HepG2 (cell line): ENCODE measurements around the gene HCRT. TPM values are rescaled to one million over a fixed set of nuclear protein-coding genes. Genes with fewer than 3 reads are reported as not detected.

ENCODE experiments used
- ATF7-NPFF ChIP-seq: sonication (generic); formaldehyde crosslinking; IDR thresholded peaks from 2 replicates; pipeline ENCODE4 v1.8.1; 2023; ENCODE audit warnings: mild to moderate bottlenecking, low read depth, missing genetic modification reagents, moderate library complexity
- CEBPB ChIP-seq: IDR thresholded peaks from 2 replicates; pipeline ENCODE4 v1.6.1; 2011; ENCODE audit warnings: low read depth, low read length, improper control_type of control experiment, borderline replicate concordance
- FOXK2 ChIP-seq: fragments of 450-650 bp; IDR thresholded peaks from 2 replicates; pipeline ENCODE4 v1.6.1; 2016
- GTF3A ChIP-seq: sonication (generic); formaldehyde crosslinking; conservative IDR thresholded peaks from 2 replicates; pipeline ENCODE4 v1.4.0; 2020; ENCODE audit warnings: mild to moderate bottlenecking, missing genetic modification reagents
- HDAC2 ChIP-seq: sonication (generic); formaldehyde crosslinking; IDR thresholded peaks from 2 replicates; pipeline ENCODE4 v1.4.0; 2020; ENCODE audit warnings: missing genetic modification reagents
- HHEX ChIP-seq: IDR thresholded peaks from 2 replicates; pipeline ENCODE4 v1.6.1; 2016; ENCODE audit warnings: control low read depth
- IKZF1 ChIP-seq: fragments of 450-650 bp; IDR thresholded peaks from 2 replicates; pipeline ENCODE4 v1.7.1; 2016
- MYC ChIP-seq: sonication (generic); formaldehyde crosslinking; IDR thresholded peaks from 2 replicates; pipeline ENCODE4 v1.9.0; 2021; ENCODE audit warnings: missing genetic modification reagents, borderline replicate concordance
- NPAS2 ChIP-seq: sonication (generic); formaldehyde crosslinking; IDR thresholded peaks from 2 replicates; pipeline ENCODE4 v1.8.0; 2022; ENCODE audit warnings: mild to moderate bottlenecking, missing genetic modification reagents, borderline replicate concordance
- POLR2AphosphoS5 ChIP-seq: IDR thresholded peaks from 2 replicates; pipeline ENCODE4 v1.6.1; 2012; ENCODE audit warnings: low read depth, low read length
- SETDB1 ChIP-seq: sonication (generic); formaldehyde crosslinking; IDR thresholded peaks from 2 replicates; pipeline ENCODE4 v1.5.1; 2020; ENCODE audit warnings: missing genetic modification reagents, mild to moderate bottlenecking, borderline replicate concordance
- SMAD1 ChIP-seq: sonication (generic); formaldehyde crosslinking; IDR thresholded peaks from 2 replicates; pipeline ENCODE4 v1.4.0; 2020; ENCODE audit warnings: missing genetic modification reagents, low read depth, mild to moderate bottlenecking, borderline replicate concordance
- SYNCRIP ChIP-seq: fragments of 200-400 bp; formaldehyde crosslinking; IDR thresholded peaks from 2 replicates; pipeline ENCODE4 v1.6.1; 2018; ENCODE audit warnings: mild to moderate bottlenecking, low read depth, low read length; ENCODE audit not compliant: insufficient read depth
- TBP ChIP-seq: sonication (generic); formaldehyde crosslinking; IDR thresholded peaks from 2 replicates; pipeline ENCODE4 v1.5.0; 2020; ENCODE audit warnings: missing genetic modification reagents
- YEATS4 ChIP-seq: sonication (generic); formaldehyde crosslinking; IDR thresholded peaks from 2 replicates; pipeline ENCODE4 v1.4.0; 2020; ENCODE audit warnings: missing genetic modification reagents, borderline replicate concordance
- ZNF326 ChIP-seq: sonication (generic); formaldehyde crosslinking; IDR thresholded peaks from 2 replicates; pipeline ENCODE4 v1.4.0; 2020; ENCODE audit warnings: missing genetic modification reagents, borderline replicate concordance
- ZNF331 ChIP-seq: sonication (generic); formaldehyde crosslinking; IDR thresholded peaks from 2 replicates; pipeline ENCODE4 v1.4.0; 2020; ENCODE audit warnings: missing genetic modification reagents
- ZNF614 ChIP-seq: IDR thresholded peaks from 2 replicates; pipeline ENCODE4 v1.6.1; 2018; ENCODE audit warnings: missing biosample characterization, missing genetic modification reagents, inconsistent platforms, borderline replicate concordance
- ZNF790 ChIP-seq: sonication (generic); formaldehyde crosslinking; IDR thresholded peaks from 2 replicates; pipeline ENCODE4 v1.8.0; 2022; ENCODE audit warnings: missing genetic modification reagents, mild to moderate bottlenecking, borderline replicate concordance
- ZNF839 ChIP-seq: sonication (generic); formaldehyde crosslinking; IDR thresholded peaks from 2 replicates; pipeline ENCODE4 v1.4.0; 2020; ENCODE audit warnings: missing genetic modification reagents, mild to moderate bottlenecking, borderline replicate concordance
- polyA plus RNA-seq, 8 experiments: library from polyadenylated mRNA; depleted of rRNA in 3 of 8; stranded (reverse) in 7 of 8; unstranded in 1 of 8; fragments of >200 nt; fragmentation: Illumina TruSeq in 4 of 8; extraction: Trizol in 4 of 8; gene quantifications; 2 replicates each; pipeline versions ENCODE4 v1.2.1 to v1.2.3, GENCODE V29; 2011 to 2016; ENCODE audit warnings: low read depth in 4 of 8, missing spikeins in 1 of 8, mixed read lengths in 1 of 8; ENCODE audit not compliant: insufficient read depth in 1 of 8
- total RNA-seq, 5 experiments: library from RNA; depleted of rRNA; stranded (reverse); fragments of >200 nt; fragmentation: Illumina TruSeq; extraction: Trizol; gene quantifications; 2 replicates each; pipeline ENCODE4 v1.2.3, GENCODE V29; 2016; ENCODE audit warnings: low read depth in 1 of 5
- TF ChIP-seq, protein P1 (sequence below): sonication (generic); formaldehyde crosslinking; IDR thresholded peaks from 2 replicates; pipeline ENCODE4 v1.4.0; 2020; ENCODE audit warnings: mild to moderate bottlenecking, low read depth, missing genetic modification reagents
- TF ChIP-seq, protein P2 (sequence below): sonication (generic); formaldehyde crosslinking; IDR thresholded peaks from 2 replicates; pipeline ENCODE4 v1.4.0; 2020; ENCODE audit warnings: missing genetic modification reagents
- TF ChIP-seq, protein P3 (sequence below): sonication (generic); formaldehyde crosslinking; IDR thresholded peaks from 2 replicates; pipeline ENCODE4 v1.8.1; 2022; ENCODE audit warnings: low read depth, mild to moderate bottlenecking, missing genetic modification reagents

The HCRT gene
- total and polyA plus RNA-seq, 2 of the 13 experiments (the other 11 are each of a cell fraction or from before 2014, with no cell fraction given) = not detected

DNA sequence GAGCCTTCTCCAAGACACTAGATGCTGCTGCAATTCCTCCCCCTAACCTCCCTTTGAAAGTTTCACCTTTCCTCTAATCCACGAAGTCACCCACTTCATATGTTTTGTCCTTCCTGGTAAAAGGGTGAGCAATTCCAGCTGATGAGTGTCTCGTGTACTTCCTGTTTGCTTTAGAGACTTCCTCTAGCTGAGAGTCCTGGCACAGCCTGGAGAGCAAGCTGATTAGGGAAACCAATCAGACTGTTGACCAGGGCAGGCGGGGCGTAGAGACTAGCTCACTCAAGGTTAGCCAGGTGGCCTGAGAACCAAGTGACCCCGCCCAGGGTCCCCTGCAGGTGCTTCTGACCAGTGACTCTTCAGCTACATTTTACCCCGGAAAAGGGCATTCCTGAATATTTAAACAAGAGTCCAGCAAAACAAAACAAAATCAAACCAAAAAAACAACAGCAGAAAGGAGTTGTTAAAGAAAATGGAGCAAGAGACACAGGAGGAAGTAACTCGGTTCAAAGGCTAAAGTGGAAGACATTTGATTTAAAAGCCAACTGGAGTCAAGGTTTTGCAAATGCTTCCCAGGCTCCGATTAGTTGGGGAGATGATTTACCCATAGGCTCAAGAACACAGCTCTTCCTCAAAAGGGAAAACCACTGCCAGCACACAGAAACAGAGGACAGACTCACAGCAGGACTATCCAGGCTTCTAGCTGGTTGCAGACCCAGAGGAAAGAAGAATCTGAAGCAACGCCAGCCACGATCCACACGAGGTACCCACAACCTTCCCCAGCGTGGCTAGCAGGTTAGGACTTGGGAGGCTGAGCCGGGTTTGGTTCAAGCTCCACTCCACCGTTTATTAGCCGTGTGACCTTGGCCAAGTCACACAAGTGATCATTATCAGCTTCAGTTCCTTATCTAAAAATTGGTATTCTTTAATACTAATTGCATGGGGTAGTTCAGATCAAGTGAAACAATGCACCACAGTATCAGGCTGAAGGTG, 49.3 kb downstream of the HCRT start (continued):
- TF ChIP-seq, protein P1, sequence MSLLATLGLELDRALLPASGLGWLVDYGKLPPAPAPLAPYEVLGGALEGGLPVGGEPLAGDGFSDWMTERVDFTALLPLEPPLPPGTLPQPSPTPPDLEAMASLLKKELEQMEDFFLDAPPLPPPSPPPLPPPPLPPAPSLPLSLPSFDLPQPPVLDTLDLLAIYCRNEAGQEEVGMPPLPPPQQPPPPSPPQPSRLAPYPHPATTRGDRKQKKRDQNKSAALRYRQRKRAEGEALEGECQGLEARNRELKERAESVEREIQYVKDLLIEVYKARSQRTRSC = no peak
- TF ChIP-seq ZNF839 (CRISPR knock-in tag) = no peak
- no peak for TF ChIP-seq SETDB1 (CRISPR knock-in tag)
- no peak for TF ChIP-seq MYC (CRISPR knock-in tag)
- 0 out of 2 replicates have a peak, but pooled peaks have one; percentile 57 for TF ChIP-seq ZNF614 (CRISPR knock-in tag)
- TF ChIP-seq IKZF1 = no peak
- TF ChIP-seq NPAS2 (CRISPR knock-in tag) = no peak
- TF ChIP-seq HHEX = no peak; the same call in 1 of the 2 replicates
- TF ChIP-seq GTF3A (CRISPR knock-in tag) = no peak
- 0 out of 2 replicates have a peak, but pooled peaks have one; percentile 27 for TF ChIP-seq ATF7-NPFF (CRISPR knock-in tag)
- no peak for TF ChIP-seq TBP (CRISPR knock-in tag)
- TF ChIP-seq FOXK2 = no peak
- TF ChIP-seq, protein P2, sequence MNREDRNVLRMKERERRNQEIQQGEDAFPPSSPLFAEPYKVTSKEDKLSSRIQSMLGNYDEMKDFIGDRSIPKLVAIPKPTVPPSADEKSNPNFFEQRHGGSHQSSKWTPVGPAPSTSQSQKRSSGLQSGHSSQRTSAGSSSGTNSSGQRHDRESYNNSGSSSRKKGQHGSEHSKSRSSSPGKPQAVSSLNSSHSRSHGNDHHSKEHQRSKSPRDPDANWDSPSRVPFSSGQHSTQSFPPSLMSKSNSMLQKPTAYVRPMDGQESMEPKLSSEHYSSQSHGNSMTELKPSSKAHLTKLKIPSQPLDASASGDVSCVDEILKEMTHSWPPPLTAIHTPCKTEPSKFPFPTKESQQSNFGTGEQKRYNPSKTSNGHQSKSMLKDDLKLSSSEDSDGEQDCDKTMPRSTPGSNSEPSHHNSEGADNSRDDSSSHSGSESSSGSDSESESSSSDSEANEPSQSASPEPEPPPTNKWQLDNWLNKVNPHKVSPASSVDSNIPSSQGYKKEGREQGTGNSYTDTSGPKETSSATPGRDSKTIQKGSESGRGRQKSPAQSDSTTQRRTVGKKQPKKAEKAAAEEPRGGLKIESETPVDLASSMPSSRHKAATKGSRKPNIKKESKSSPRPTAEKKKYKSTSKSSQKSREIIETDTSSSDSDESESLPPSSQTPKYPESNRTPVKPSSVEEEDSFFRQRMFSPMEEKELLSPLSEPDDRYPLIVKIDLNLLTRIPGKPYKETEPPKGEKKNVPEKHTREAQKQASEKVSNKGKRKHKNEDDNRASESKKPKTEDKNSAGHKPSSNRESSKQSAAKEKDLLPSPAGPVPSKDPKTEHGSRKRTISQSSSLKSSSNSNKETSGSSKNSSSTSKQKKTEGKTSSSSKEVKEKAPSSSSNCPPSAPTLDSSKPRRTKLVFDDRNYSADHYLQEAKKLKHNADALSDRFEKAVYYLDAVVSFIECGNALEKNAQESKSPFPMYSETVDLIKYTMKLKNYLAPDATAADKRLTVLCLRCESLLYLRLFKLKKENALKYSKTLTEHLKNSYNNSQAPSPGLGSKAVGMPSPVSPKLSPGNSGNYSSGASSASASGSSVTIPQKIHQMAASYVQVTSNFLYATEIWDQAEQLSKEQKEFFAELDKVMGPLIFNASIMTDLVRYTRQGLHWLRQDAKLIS (CRISPR knock-in tag) = no peak
- peak; percentile 39; the same call in 1 of the 2 replicates for TF ChIP-seq ZNF790 (CRISPR knock-in tag)
- no peak for TF ChIP-seq SYNCRIP
- no peak for TF ChIP-seq YEATS4
- no peak for TF ChIP-seq POLR2AphosphoS5
- TF ChIP-seq SMAD1 (CRISPR knock-in tag) = 0 out of 2 replicates have a peak, but pooled peaks have one; percentile 34
- no peak for TF ChIP-seq CEBPB
- TF ChIP-seq, protein P3, sequence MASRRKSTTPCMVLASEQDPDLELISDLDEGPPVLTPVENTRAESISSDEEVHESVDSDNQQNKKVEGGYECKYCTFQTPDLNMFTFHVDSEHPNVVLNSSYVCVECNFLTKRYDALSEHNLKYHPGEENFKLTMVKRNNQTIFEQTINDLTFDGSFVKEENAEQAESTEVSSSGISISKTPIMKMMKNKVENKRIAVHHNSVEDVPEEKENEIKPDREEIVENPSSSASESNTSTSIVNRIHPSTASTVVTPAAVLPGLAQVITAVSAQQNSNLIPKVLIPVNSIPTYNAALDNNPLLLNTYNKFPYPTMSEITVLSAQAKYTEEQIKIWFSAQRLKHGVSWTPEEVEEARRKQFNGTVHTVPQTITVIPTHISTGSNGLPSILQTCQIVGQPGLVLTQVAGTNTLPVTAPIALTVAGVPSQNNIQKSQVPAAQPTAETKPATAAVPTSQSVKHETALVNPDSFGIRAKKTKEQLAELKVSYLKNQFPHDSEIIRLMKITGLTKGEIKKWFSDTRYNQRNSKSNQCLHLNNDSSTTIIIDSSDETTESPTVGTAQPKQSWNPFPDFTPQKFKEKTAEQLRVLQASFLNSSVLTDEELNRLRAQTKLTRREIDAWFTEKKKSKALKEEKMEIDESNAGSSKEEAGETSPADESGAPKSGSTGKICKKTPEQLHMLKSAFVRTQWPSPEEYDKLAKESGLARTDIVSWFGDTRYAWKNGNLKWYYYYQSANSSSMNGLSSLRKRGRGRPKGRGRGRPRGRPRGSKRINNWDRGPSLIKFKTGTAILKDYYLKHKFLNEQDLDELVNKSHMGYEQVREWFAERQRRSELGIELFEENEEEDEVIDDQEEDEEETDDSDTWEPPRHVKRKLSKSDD (CRISPR knock-in tag) = no peak
- peak; percentile 78 for TF ChIP-seq HDAC2 (CRISPR knock-in tag)
- TF ChIP-seq ZNF331 (CRISPR knock-in tag) = peak; percentile 58; the same call in 1 of the 2 replicates
- no peak for TF ChIP-seq ZNF326 (CRISPR knock-in tag)
